Activated CD4-positive, alpha-beta T cell treated with anti-CD3 and anti-CD28 coated beads for 36 hours (primary cell): ENCODE measurements around the gene GATAD1. TPM values are rescaled to one million over a fixed set of nuclear protein-coding genes. Genes with fewer than 3 reads are reported as not detected.

Experiments
- total RNA-seq, 2 experiments: library from RNA; stranded (reverse); gene quantifications; one replicate each; pipeline ENCODE4 v1.2.3, GENCODE V29; 2021

GATAD1 gene
- total RNA-seq, 2 experiments from 2014 or later: 18.4 to 19.0 TPM

Other genes with a start within 250 kb of the GATAD1 start
- gene KRIT1, start 201.6 kb upstream of the GATAD1 start, total RNA-seq: 10 to 100 TPM; 37.7 to 45.5 TPM
- gene ANKIB1, start 201.5 kb upstream of the GATAD1 start, total RNA-seq: 10 to 100 TPM; 37.0 to 55.1 TPM
- gene ERVW-1, start 30.5 kb downstream of the GATAD1 start, total RNA-seq: not detected
- gene PEX1, start 81.0 kb downstream of the GATAD1 start, total RNA-seq: 10 to 100 TPM; 14.7 to 16.0 TPM
- 10 to 100 TPM; 12.8 to 13.1 TPM for gene RBM48, start 81.3 kb downstream of the GATAD1 start, total RNA-seq
- gene FAM133B, start 142.9 kb downstream of the GATAD1 start, total RNA-seq: 10 to 100 TPM; 26.1 to 27.6 TPM